ENCODE results near the gene IL13RA2.

Gene IL13RA2

DNA sequence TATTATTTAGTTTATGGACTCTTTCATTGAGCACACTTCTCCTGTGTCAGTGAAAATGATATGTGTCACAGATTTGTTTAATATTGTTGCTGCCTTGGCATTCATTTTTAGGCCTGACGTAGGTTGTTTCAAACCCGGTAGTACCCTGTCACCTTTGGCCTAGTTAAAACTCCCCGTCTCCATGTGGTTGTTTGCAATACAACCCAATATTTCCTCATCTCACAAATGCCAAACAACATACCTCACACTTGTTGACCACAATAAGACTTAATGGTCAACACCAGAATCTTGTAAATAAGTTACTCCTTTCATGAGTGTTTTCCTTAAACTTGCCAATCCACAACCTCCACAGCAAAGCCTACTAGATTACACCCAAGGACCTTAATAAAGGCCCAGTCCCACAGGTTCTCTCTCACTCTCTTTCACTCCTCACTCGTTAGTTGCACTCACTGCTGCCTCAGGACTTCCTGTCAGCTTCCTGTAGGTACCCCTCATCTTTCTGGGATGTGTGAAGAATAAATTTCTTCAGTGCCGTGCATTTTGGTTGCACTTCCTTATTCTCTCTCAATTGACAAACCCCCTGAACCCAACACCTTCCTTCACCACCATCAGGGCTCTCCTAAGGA, 31.3 kb downstream of the IL13RA2 start:
- no peak for DNase-seq (ENCODE audit: low spot score)

DNA sequence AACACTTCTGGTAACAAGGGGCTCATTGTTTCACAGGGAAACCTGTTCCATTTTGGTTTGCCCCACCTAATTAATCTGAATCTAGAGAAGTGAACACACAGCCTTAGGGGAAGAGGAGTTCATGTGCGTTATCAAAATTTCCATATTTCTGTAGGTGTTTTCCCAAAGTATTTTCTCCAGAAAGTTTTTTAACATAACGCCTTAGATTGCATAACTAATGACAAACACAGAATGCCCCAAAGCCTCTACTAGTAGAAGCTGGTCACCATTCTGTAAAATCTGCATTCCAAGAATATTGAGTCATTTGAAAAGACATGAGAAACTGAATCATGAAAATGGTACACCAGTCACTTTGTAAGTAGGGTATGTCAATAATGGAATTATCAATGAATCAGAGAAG, 41.1 kb downstream of the IL13RA2 start:
- DNase-seq (ENCODE audit: low spot score): no peak

DNA sequence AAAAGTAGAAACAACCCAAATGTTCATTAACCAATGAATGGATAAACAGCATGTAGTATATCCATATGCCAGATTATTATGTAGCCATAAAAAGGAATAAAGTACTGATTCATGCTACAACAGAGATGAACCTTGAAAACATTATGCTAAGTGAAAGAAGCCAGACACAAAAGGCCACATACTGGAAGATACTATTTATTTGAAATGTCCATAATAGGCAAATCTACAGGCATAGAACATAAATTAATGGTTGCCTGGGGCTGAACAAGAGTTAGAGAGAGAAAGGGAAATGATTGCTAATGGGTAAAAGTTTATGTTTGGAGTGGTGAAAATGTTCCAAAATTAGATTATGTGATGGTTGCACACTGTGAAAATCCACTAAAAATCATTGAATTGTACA, 44.4 kb downstream of the IL13RA2 start:
- no peak for DNase-seq (ENCODE audit: low spot score)

GRCh38 chrX:114970806-114971205, 46.6 kb downstream of the IL13RA2 start:
- no peak for DNase-seq (ENCODE audit: low spot score)

DNA sequence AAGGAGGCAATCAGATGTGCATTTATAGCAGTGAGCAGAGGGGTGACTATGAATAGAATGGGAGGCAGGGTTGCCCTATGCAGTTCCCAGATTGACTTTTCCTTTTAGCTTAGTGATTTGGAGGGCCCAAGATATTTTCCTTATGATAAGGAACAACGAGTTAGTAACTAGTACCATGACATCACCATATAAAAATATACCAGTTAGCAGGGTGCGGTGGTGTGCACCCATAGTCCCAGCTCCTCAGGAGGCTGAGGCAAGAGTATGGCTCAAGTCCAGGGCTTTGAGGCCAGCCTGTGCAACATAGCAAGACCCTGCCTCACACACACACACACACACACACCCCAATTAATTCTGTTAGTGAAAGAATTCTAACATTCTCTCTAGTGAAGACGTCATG, 53.0 kb downstream of the IL13RA2 start:
- DNase-seq (ENCODE audit: low spot score): no peak

DNA sequence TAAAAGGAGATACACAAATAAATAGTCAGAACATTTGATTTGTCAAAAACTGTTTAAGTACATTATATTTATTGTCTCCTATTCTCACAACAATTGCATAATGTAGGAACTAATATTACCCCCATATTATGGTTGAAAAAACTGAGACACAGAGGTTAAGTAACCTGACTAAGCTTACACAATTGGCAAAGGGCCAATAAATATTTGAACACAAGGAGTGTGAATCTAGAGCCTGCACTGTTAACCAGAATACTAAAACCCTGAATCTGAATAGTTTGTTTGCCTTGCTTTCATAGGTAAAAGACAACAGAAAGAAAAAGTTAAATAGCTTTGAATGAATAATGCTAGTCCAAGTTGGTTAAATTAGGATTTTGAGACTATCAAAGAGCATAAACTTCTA, 55.2 kb downstream of the IL13RA2 start:
- no peak for DNase-seq (ENCODE audit: low spot score)

- DNase-seq (ENCODE audit: low spot score): peak; percentile 55
These were observed 57.7 kb downstream of the IL13RA2 start for GRCh38 chrX:114959729-114960128.
